ENCODE results near the gene C5orf47.

- TF ChIP-seq, protein P1, sequence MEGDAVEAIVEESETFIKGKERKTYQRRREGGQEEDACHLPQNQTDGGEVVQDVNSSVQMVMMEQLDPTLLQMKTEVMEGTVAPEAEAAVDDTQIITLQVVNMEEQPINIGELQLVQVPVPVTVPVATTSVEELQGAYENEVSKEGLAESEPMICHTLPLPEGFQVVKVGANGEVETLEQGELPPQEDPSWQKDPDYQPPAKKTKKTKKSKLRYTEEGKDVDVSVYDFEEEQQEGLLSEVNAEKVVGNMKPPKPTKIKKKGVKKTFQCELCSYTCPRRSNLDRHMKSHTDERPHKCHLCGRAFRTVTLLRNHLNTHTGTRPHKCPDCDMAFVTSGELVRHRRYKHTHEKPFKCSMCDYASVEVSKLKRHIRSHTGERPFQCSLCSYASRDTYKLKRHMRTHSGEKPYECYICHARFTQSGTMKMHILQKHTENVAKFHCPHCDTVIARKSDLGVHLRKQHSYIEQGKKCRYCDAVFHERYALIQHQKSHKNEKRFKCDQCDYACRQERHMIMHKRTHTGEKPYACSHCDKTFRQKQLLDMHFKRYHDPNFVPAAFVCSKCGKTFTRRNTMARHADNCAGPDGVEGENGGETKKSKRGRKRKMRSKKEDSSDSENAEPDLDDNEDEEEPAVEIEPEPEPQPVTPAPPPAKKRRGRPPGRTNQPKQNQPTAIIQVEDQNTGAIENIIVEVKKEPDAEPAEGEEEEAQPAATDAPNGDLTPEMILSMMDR (IDR thresholded peaks at IDR 0.05; ENCODE audit: low read depth, low read length, missing input control), result no peak
- TF ChIP-seq, protein P2, sequence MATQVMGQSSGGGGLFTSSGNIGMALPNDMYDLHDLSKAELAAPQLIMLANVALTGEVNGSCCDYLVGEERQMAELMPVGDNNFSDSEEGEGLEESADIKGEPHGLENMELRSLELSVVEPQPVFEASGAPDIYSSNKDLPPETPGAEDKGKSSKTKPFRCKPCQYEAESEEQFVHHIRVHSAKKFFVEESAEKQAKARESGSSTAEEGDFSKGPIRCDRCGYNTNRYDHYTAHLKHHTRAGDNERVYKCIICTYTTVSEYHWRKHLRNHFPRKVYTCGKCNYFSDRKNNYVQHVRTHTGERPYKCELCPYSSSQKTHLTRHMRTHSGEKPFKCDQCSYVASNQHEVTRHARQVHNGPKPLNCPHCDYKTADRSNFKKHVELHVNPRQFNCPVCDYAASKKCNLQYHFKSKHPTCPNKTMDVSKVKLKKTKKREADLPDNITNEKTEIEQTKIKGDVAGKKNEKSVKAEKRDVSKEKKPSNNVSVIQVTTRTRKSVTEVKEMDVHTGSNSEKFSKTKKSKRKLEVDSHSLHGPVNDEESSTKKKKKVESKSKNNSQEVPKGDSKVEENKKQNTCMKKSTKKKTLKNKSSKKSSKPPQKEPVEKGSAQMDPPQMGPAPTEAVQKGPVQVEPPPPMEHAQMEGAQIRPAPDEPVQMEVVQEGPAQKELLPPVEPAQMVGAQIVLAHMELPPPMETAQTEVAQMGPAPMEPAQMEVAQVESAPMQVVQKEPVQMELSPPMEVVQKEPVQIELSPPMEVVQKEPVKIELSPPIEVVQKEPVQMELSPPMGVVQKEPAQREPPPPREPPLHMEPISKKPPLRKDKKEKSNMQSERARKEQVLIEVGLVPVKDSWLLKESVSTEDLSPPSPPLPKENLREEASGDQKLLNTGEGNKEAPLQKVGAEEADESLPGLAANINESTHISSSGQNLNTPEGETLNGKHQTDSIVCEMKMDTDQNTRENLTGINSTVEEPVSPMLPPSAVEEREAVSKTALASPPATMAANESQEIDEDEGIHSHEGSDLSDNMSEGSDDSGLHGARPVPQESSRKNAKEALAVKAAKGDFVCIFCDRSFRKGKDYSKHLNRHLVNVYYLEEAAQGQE (IDR thresholded peaks at IDR 0.05), result no peak
- TF ChIP-seq TAF1 (conservative IDR thresholded peaks at IDR 0.05) (no peak), GABPA (IDR thresholded peaks at IDR 0.05 in 1 of 2, conservative IDR thresholded peaks at IDR 0.05 in 1 of 2) (no peak), JUND (IDR thresholded peaks at IDR 0.05) (no peak), RAD21 (IDR thresholded peaks at IDR 0.05) (no peak), ZBTB33 (IDR thresholded peaks at IDR 0.05) (no peak), YY1 (IDR thresholded peaks at IDR 0.05) (no peak), FOXA1 (IDR thresholded peaks at IDR 0.05) (no peak), EGR1 (IDR thresholded peaks at IDR 0.05; ENCODE audit: low read depth in 2 of 2) (no peak), SP1 (IDR thresholded peaks at IDR 0.05) (no peak), NR2F2 (IDR thresholded peaks at IDR 0.05) (no peak)
- TF ChIP-seq, protein P3, sequence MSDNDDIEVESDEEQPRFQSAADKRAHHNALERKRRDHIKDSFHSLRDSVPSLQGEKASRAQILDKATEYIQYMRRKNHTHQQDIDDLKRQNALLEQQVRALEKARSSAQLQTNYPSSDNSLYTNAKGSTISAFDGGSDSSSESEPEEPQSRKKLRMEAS (IDR thresholded peaks at IDR 0.05), result no peak
- TF ChIP-seq, protein P4, sequence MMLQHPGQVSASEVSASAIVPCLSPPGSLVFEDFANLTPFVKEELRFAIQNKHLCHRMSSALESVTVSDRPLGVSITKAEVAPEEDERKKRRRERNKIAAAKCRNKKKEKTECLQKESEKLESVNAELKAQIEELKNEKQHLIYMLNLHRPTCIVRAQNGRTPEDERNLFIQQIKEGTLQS (IDR thresholded peaks at IDR 0.05), result no peak
These were observed 47.9 kb upstream of the C5orf47 start for GRCh38 chr5:173941102-173941501.

Measured in liver (tissue), 3 donors.